Left lung (tissue), 10 donors: ENCODE data around the gene NMRK2. TPM values are rescaled to one million over a fixed set of nuclear protein-coding genes. Genes with fewer than 3 reads are reported as not detected.
A peak's percentile ranks its signal among the peaks of the same experiment; 100 is the strongest.

ENCODE experiments used
- ATAC-seq: fragments of 200-7000 bp; cut with Tn5 transposase; one replicate; pipeline ENCODE4 v1.9.1; 2020; ENCODE audit warnings: moderate library complexity
- DNase-seq, 4 donors: peaks; one replicate each; pipeline ENCODE4 v3.0.0-alpha.2; 2013 to 2020
- H3K27ac ChIP-seq, 2 donors: fragments of 200-600 bp; sonication (generic) in 1 of 2; one replicate each; pipeline versions ENCODE4 v1.5.0 to v1.8.0; 2020 to 2021
- H3K27me3 ChIP-seq, 2 donors: fragments of 200-600 bp; sonication (generic) in 1 of 2; one replicate each; pipeline versions ENCODE4 v1.5.0 to v1.8.0; 2020 to 2021
- H3K36me3 ChIP-seq, 2 donors: fragments of 200-600 bp; sonication (generic) in 1 of 2; one replicate each; pipeline versions ENCODE4 v1.5.0 to v1.8.0; 2020 to 2021
- H3K4me1 ChIP-seq, 2 donors: fragments of 200-600 bp; one replicate each; pipeline ENCODE4 v1.8.0; 2021
- H3K4me3 ChIP-seq, 2 donors: fragments of 200-600 bp; sonication (generic) in 1 of 2; one replicate each; pipeline versions ENCODE4 v1.5.0 to v1.8.0; 2020 to 2021; ENCODE audit warnings: mild to moderate bottlenecking in 1 of 2
- H3K9me3 ChIP-seq, 2 donors: fragments of 200-600 bp; sonication (generic) in 1 of 2; one replicate each; pipeline versions ENCODE4 v1.5.0 to v1.8.0; 2020 to 2021
- intact Hi-C, 2 donors: fragments of 100-400 bp; cut with DNase I; formaldehyde crosslinking; loops; one replicate each; pipeline versions ENCODE4 v1.11.2 to v1.14.2; 2022
- polyA plus RNA-seq, 6 donors: library from polyadenylated mRNA; unstranded; fragments of 120-200 nt; gene quantifications; one replicate each; pipeline ENCODE4 v1.2.1, GENCODE V29; 2013; ENCODE audit not compliant: insufficient read length in 6 of 6
- total RNA-seq, 2 donors: library from RNA; stranded (reverse); fragmentation: NEBNext Ultra II Directional; extraction: Animal tissue kit (Norgen Biotek cat#: 25700); gene quantifications; one replicate each; pipeline ENCODE4 v1.2.1, GENCODE V29; 2021
- TF ChIP-seq, protein P1 (sequence below), 2 donors: fragments of 200-600 bp; sonication (generic) in 1 of 2; IDR thresholded peaks; one replicate each; pipeline versions ENCODE4 v1.5.0 to v1.8.0; 2021; ENCODE audit warnings: antibody characterized with exemption in 2 of 2
- donor health status: DM: no; HTN: yes; CAD: no.
- donor health status: DM: no; HTN: no; CAD: no.

NMRK2 gene
- total and polyA plus RNA-seq, 8 donors, result 0.32 to 0.50 TPM; not detected in 6

DNA sequence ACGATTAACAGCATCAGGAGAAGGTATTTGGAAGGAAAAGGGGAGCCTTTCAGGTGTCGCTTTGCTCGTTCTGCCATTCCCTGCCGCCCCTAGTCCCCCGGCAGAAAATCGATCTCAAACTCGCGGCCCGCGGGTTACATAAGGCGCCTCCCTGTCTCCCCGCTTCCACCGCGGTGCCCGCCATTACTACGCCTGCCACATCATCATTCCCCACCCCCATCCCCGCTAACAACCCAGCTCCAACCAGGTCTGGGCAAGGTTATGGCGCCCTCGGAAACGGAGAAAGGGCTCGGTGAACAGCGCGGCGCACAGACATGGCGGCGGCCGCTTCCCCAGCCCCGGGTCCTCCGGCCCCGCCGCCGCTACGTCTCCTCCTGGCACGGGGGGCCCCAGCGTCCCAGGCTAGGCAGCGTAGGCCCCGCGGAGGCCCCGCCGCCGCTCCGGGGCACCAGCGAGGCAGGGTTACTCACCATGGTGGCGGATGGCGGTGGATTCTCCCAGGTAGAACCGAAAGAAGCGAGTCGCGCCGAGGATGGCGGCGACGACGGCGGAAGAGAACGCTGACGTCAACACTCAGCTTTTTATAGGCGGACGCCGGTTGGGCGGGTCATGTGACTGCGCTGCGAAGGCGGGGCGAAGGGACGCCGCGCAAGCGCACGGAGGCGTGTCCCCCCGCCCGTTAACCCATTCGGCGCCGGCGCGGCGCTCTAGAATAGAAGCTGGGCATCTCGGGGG, 52.2 kb downstream of the NMRK2 start, which contains the start of gene EEF2:
EEF2 (minus strand) TSS at position 556 of the 735 bp plus-strand sequence; CDS start at position 473, 83 bp downstream.
- Histone ChIP-seq H3K36me3 (peaks cover 11 to 43% of the 10 kb centered on the region in 2 donors), H3K9me3 (no peaks in the 10 kb centered on the region), H3K27me3 (no peaks in the 10 kb centered on the region), H3K4me1 (peaks cover 20 to 74% of the 10 kb centered on the region in 2 donors), H3K4me3 (peak within 1 kb of the TSS; percentile 79 to 94), H3K27ac (peak within 1 kb of the TSS; percentile 92 to 96)
- intact Hi-C loops, result no loop called here
- ATAC-seq (peak; percentile 69), DNase-seq (peak; percentile 91 to 96 (median 95))
- TF ChIP-seq, protein P1, sequence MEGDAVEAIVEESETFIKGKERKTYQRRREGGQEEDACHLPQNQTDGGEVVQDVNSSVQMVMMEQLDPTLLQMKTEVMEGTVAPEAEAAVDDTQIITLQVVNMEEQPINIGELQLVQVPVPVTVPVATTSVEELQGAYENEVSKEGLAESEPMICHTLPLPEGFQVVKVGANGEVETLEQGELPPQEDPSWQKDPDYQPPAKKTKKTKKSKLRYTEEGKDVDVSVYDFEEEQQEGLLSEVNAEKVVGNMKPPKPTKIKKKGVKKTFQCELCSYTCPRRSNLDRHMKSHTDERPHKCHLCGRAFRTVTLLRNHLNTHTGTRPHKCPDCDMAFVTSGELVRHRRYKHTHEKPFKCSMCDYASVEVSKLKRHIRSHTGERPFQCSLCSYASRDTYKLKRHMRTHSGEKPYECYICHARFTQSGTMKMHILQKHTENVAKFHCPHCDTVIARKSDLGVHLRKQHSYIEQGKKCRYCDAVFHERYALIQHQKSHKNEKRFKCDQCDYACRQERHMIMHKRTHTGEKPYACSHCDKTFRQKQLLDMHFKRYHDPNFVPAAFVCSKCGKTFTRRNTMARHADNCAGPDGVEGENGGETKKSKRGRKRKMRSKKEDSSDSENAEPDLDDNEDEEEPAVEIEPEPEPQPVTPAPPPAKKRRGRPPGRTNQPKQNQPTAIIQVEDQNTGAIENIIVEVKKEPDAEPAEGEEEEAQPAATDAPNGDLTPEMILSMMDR (IDR thresholded peaks at IDR 0.05), result no peak

DNA sequence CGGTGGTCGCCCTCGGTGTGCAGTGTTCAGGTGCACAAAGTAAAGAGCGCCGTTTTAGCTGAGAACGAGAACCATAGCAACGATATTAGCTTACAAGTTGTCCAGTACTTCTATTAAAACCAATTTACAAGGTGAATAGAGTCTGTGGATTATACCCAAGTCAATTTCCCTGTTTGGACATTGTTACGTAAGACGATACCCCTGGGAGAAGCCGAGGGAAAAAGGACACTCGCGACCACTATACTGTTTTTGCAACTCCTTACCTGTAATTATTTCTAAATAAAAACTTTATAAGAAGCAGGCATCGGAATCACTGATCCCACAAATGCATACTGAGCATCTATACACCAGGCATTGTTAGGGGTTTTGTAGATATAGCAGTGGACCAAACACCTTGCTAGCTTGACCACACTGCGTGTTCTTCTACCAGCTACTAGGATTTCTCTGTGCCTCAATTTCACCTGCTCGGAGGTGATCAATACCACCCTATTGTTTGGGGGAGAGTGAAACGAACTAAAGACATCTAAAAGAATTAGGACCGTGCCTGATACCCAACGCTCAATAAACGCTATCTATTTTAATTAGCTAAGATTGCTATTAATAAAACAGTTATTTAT, 52.9 kb downstream of the NMRK2 start:
- intact Hi-C loops, result no loop called here
- no peaks in the 10 kb centered on the region for H3K27me3 ChIP-seq
- H3K4me1 ChIP-seq, result peaks cover 20 to 68% of the 10 kb centered on the region in 2 donors
- H3K36me3 ChIP-seq, result peaks cover 11 to 36% of the 10 kb centered on the region in 2 donors
- TF ChIP-seq, protein P1 (IDR thresholded peaks at IDR 0.05), result no peak
- no peak for ATAC-seq
- peak overlapping the region; percentile 79 to 94 for H3K4me3 ChIP-seq
- H3K27ac ChIP-seq, result peak overlapping the region; percentile 62 to 96
- H3K9me3 ChIP-seq, result no peaks in the 10 kb centered on the region
- DNase-seq, result no peak

DNA sequence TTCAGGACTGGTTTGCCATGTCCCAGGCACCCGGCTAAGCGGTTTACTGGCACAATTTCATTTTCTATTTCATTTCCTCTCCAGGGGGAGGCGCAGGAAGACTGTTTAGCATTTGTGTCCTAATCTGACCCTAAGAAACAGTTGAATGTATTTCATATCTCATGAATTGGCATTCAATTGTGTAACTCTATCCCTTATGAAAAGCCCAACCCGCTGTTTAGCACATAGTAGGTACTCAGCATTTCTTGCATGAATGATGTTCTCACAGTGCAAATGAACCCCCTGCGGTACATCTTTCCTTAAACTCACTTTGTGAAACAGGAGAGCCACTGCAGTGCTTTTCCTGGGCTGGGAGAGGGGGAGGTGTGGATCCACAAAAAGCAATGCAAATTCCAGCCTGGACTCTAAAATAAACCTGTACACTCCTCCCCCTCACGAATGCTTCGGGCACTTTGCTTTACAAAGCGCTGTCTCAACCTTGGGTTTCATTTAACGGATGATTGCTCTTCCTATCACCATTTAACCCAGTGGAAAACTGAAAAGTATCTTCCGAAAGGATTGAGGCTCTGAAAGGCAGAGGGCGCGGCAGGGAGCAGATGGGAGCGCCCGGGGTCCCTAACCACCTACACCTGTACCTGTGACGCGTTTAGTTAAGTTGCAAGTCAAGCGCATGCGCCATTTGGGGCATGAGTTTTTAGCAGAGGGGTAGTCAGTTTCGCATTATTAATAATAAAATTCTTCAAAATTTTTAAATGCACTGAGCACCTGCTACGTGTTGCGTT, 53.6 kb downstream of the NMRK2 start:
- Histone ChIP-seq H3K4me1 (peaks cover 20 to 61% of the 10 kb centered on the region in 2 donors), H3K27me3 (no peaks in the 10 kb centered on the region), H3K36me3 (peaks cover 5 to 29% of the 10 kb centered on the region in 2 donors), H3K27ac (peak overlapping the region; percentile 62 to 96), H3K4me3 (peak overlapping the region; percentile 79 to 94), H3K9me3 (no peaks in the 10 kb centered on the region)
- peak in 1 of 4 donors; percentile 72 for DNase-seq
- ATAC-seq, result peak; percentile 63
- intact Hi-C loops, result no loop called here
- TF ChIP-seq, protein P1 (IDR thresholded peaks at IDR 0.05), result peak; percentile 38 to 47

DNA sequence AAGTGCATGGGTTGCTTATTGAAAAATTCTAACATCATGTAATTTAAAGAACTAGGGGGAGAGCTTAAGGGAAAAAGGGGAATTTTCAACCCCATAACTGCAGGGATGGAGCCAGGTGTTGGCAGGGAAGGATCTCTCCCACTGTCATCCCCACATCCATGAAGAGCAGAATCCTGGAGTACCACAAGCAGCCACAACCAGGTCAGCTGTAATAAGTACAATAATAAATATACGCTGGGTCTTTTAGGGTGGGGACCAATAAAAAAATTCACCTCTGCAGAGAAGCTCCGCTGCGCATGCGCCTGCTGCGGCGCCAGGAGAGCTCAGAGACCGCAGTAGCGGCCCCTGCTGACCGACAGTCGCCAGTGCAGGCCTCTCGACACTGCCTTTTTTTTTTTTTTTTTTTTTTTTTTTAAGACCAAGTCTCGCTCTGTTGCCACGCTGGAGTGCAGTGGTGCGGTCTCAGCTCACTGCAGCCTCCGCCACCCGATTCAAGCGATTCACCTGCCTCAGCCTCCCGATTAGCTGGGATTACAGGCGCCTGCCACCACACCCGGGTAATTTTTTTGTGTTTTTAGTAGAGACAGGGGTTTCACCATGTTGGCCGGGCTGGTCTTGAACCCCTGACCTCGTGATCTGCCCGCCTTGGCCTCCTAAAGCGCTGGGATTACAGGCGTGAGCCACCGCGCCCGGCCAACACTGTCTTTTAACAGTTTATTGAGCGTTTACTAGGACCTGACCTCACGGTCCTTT, 54.9 kb downstream of the NMRK2 start:
- intact Hi-C loops, result no loop called here
- DNase-seq, result peak in 3 of 4 donors; percentile 90 to 96 (median 93)
- H3K4me3 ChIP-seq, result peak overlapping the region in 1 of 2 donors; percentile 94
- peaks cover 0 to 16% of the 10 kb centered on the region in 2 donors for H3K36me3 ChIP-seq
- TF ChIP-seq, protein P1 (IDR thresholded peaks at IDR 0.05), result peak; percentile 85 to 96
- no peaks in the 10 kb centered on the region for H3K27me3 ChIP-seq
- no peaks in the 10 kb centered on the region for H3K9me3 ChIP-seq
- no peak overlapping the region for H3K27ac ChIP-seq
- ATAC-seq, result peak; percentile 63
- H3K4me1 ChIP-seq, result peaks cover 20 to 47% of the 10 kb centered on the region in 2 donors
